ENCODE measurements around the gene MCCD1.
"Not testable (repeated sequence)": the region's sequence is repeated elsewhere in the genome, so short reads cannot be mapped to it uniquely, and the experiment has no call there.

DNA sequence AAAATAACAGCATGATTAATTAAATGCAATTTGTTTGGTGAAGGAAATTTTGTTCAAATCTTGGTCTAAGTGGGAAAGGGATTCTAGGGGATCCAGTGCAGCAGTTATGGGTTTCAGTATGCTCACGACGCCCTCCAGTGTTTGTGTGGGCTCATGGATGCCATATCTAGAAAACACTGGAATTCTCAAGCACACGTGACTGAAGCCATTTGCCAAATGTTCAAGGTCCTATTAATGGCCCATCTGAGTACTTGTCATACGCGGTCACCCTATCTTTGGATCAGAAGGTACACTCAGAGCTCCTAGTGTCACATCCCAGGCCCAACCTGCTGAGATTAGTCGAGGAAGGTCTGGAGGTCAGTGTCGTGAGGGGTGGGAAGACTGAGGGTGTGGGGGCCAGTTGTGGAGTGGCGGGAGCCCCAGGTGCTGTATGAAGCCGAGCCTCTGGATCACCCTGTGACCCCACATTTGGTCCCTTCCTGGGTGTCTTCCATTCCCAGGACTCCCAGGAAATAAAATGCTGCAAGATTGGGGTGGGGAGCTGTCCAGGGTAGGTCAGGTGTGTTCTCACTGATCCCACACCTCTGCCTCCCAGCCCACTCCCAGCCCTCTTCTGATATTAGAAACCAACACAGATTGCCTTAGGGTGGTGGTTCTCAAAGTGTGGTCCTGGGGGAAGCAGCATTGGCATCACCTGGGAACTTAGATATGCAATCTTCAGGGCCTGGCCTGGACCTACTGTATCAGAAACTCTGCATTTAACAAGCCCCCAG is 42.5 kb upstream of the MCCD1 start:
- TF ChIP-seq EZH2 (IDR thresholded peaks at IDR 0.05); POLR2AphosphoS5 (IDR thresholded peaks at IDR 0.05; ENCODE audit: borderline replicate concordance, low read depth, low read length): not testable (repeated sequence)
